HAP-1 (cell line): ENCODE results near the gene FAAP100.

Experiments used
- DNase-seq, 2 experiments: peaks; one replicate each; pipeline ENCODE4 v3.0.0-alpha.2; 2016 to 2020; ENCODE audit warnings: low spot score in 2 of 2
- H3K27me3 ChIP-seq: fragments of 250-450 bp; sonication (Bioruptor Pico); 2 replicates; pipeline ENCODE4 v1.5.1; 2020; ENCODE audit warnings: low read depth, mild to moderate bottlenecking, moderate library complexity
- H3K36me3 ChIP-seq: fragments of 250-450 bp; sonication (Bioruptor Pico); replicated peaks from 2 replicates; pipeline ENCODE4 v1.5.1; 2020; ENCODE audit warnings: mild to moderate bottlenecking
- H3K4me1 ChIP-seq: fragments of 250-450 bp; sonication (Bioruptor Pico); 2 replicates; pipeline ENCODE4 v1.5.1; 2020; ENCODE audit warnings: mild to moderate bottlenecking
- H3K4me3 ChIP-seq: fragments of 250-450 bp; sonication (Bioruptor Pico); 2 replicates; pipeline ENCODE4 v1.5.1; 2020; ENCODE audit warnings: mild to moderate bottlenecking, moderate library complexity
- H3K9me3 ChIP-seq: fragments of 250-450 bp; sonication (Bioruptor Pico); 2 replicates; pipeline ENCODE4 v1.5.1; 2020; ENCODE audit warnings: mild to moderate bottlenecking, moderate library complexity
- in situ Hi-C: fragments of 300-500 bp; cut with MboI; formaldehyde crosslinking; loops from 3 replicates; pipeline ENCODE4 v1.14.3; 2020; ENCODE audit warnings: low sequenced_read_pairs, inconsistent platforms, mixed read lengths

Gene FAAP100

DNA sequence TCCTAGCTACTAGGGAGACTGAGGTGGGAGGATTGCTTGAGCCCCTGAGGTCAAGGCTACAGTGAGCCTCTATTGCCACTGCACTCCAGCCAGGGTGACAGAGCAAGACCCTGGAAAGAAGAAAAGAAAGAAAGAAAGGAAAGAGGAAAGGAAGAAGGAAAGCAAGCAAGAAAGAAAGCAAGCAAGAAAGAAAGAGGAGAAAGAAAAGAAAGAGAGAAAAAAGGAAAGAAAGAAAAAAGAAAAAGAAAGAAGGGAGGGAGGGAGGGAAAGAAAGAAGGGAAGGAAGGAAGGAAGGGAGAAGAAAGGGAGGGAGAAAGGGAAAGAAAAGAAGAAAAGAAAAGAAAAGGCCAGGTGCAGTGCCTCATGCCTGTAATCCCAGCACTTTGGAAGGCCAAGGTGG, 48.5 kb downstream of the FAAP100 start:
- 0 out of 2 replicates have a peak, but pooled peaks cover 2% of the 10 kb centered on the region for H3K4me1 ChIP-seq
- H3K27me3 ChIP-seq = no peaks in the 10 kb centered on the region
- H3K9me3 ChIP-seq = no peaks in the 10 kb centered on the region
- peaks cover 2% of the 10 kb centered on the region for H3K36me3 ChIP-seq
- in situ Hi-C loops = no loop called here
- no peak overlapping the region for H3K4me3 ChIP-seq
- no peak for DNase-seq

DNA sequence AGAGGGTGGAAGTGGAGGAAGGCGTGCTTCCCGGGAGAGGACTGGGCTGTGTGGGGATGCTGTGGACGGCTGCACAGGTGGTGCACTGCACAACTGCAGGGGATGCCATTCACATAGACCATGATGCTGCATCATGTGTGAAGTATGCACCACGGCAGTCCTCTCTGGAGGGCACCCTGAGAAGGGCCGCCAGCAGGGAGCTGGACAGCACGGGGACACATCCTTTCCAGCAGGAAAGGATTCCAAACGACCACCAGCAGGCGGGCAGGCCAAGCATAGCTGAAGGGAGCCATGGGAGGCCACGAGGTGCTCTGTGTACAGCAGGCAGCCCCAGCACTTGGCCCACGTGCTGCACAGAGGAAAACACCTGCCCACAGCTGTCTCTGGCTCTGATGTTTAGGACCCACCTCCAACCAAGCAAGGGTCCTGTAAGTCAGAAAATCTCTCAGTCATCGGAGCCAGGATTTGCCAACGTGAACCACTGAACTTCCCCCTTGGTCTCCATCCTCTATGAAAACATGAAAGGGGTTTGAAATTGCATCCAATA, 49.6 kb downstream of the FAAP100 start:
- in situ Hi-C loops = no loop called here
- no peak overlapping the region for H3K4me3 ChIP-seq
- no peaks in the 10 kb centered on the region for H3K4me1 ChIP-seq
- DNase-seq = no peak
- no peaks in the 10 kb centered on the region for H3K9me3 ChIP-seq
- H3K27me3 ChIP-seq = no peaks in the 10 kb centered on the region
- no peaks in the 10 kb centered on the region for H3K36me3 ChIP-seq

DNA sequence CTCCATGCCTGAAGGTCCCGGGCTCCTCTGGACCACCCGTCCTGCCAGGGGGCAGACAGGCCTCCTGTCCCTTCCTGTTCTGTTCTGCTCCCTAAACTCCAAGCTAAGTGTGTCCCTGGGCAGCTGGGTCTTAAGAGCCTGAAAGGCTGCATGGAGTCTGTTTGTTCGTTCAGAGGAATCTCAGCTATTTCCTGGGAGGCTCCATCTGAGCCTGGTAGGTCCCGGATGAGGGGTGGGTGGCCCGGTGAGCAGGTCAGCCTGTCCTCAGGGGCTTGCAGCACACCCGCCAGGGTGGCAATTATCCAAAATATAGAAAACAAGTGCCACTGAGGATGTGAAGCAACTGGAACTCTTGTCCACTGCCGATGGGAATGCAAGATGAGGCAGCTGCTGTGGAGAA, 52.1 kb downstream of the FAAP100 start:
- in situ Hi-C loops = no loop called here
- H3K9me3 ChIP-seq = no peaks in the 10 kb centered on the region
- no peak overlapping the region for H3K4me3 ChIP-seq
- H3K36me3 ChIP-seq = no peaks in the 10 kb centered on the region
- DNase-seq = no peak
- H3K27me3 ChIP-seq = no peaks in the 10 kb centered on the region
- H3K4me1 ChIP-seq = no peaks in the 10 kb centered on the region

DNA sequence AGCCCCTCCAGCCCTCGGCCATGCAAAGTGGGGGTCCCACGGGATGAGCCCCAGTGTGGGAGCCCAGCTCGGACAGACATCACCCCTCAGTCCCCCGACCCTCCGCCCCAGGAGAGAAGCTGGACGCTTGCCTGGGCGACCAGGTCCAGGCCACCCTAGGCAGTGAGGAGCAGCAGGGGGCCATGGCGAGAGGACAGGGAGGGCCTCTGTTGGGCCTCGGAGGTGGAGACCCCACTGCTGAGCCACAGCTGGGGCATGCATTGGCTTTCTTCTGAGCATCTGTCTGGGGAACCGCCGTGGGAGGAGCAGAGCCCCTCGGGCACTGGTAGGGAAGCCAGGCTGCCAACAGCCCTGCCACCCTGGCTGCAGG, 52.6 kb downstream of the FAAP100 start:
- Histone ChIP-seq H3K4me3 (no peak overlapping the region), H3K27me3 (no peaks in the 10 kb centered on the region), H3K4me1 (no peaks in the 10 kb centered on the region), H3K9me3 (no peaks in the 10 kb centered on the region), H3K36me3 (no peaks in the 10 kb centered on the region)
- in situ Hi-C loops = no loop called here
- no peak for DNase-seq

DNA sequence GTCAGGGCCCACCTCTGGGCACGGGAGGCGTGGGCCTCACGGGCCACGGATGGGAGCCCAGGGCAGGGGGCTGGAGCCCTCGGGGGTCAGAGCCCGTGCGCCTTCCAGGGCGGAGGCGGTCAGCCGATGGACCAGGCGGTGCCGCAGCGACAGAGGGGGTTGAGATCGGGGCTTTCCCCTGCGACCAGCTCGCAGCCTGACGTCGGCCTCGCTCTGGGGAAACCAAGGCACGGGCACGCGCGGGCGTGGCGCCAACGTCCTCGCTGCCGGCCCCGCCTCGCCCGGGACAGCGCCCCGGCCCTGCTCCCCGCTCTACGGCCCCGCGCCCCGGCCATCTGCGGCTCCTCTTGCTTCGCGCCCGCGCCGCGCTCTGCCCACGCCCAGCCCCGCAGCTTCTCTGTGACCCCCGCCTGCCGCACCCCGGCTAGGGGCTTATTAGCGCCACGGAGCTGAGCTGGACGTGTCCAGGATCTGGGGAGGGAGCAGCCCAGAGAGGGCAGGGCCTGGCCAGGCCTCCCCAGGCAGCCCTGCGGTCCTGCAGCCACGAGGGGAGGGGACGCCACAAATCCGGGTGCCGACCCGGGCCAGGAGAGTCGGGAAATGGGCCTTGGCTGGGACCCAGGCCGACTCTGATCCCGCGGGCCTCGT, 53.1 kb downstream of the FAAP100 start:
- Histone ChIP-seq H3K36me3 (no peaks in the 10 kb centered on the region), H3K27me3 (no peaks in the 10 kb centered on the region), H3K4me1 (no peaks in the 10 kb centered on the region), H3K4me3 (no peak overlapping the region), H3K9me3 (no peaks in the 10 kb centered on the region)
- in situ Hi-C loops = no loop called here
- DNase-seq = no peak

GRCh38 chr17:81494626-81495377, 57.4 kb downstream of the FAAP100 start:
- no peaks in the 10 kb centered on the region for H3K36me3 ChIP-seq
- H3K27me3 ChIP-seq = no peaks in the 10 kb centered on the region
- DNase-seq = no peak
- no peaks in the 10 kb centered on the region for H3K9me3 ChIP-seq
- no peak overlapping the region for H3K4me3 ChIP-seq
- H3K4me1 ChIP-seq = peaks cover 2% of the 10 kb centered on the region
- in situ Hi-C loops = no loop called here

DNA sequence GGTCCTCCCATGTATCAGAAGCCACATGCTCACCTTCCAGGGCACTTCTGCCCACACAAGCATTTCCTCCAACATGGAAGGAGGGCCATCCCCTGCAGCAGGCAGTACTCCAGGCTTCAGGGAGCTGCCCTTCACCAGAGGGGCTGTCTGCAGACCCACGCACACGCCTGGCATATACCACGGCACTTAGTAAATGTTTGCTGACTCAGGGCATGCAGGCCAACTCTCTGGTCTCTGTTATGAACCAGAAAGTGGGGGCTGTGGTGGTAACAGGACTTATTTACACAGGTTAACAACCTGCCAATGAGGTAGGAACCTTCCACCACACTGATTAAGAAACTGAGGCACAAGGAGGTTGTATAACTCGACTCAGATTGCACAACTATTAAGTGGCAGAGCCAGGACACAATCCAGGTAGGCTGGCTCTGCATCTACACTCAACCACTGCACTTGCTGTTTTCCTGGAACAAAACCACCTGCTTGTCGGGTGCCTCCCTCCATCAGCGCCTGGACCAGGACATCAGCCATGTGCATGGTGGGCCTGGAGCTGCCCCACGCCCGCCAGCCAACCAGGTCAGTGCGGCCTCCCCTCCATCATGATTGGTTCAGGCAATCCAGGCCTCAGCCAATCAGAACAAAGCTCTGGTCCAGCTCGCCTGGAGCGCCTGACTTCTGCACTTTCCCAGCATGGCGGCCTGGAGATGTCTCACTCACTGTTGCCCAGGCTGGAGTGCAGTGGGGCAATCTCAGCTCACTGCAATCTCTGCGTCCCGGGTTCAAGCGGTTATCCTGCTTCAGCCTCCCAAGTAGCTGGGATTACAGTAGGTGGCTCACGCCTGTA, 58.7 kb downstream of the FAAP100 start:
- in situ Hi-C loops = no loop called here
- no peak overlapping the region for H3K4me3 ChIP-seq
- no peaks in the 10 kb centered on the region for H3K9me3 ChIP-seq
- H3K36me3 ChIP-seq = no peaks in the 10 kb centered on the region
- peaks cover 13% of the 10 kb centered on the region for H3K4me1 ChIP-seq
- H3K27me3 ChIP-seq = no peaks in the 10 kb centered on the region
- DNase-seq = no peak

- H3K4me1 ChIP-seq = peaks cover 19% of the 10 kb centered on the region
- in situ Hi-C loops = no loop called here
- H3K36me3 ChIP-seq = no peaks in the 10 kb centered on the region
- H3K4me3 ChIP-seq = no peak overlapping the region
- H3K9me3 ChIP-seq = no peaks in the 10 kb centered on the region
- no peaks in the 10 kb centered on the region for H3K27me3 ChIP-seq
- no peak for DNase-seq
Observed at GRCh38 chr17:81492706-81493105, 59.4 kb downstream of the FAAP100 start.

GRCh38 chr17:81492202-81492601, 60.0 kb downstream of the FAAP100 start:
- Histone ChIP-seq H3K27me3 (no peaks in the 10 kb centered on the region), H3K9me3 (no peaks in the 10 kb centered on the region), H3K4me3 (no peak overlapping the region), H3K4me1 (peaks cover 24% of the 10 kb centered on the region), H3K36me3 (no peaks in the 10 kb centered on the region)
- in situ Hi-C loops = no loop called here
- no peak for DNase-seq

DNA sequence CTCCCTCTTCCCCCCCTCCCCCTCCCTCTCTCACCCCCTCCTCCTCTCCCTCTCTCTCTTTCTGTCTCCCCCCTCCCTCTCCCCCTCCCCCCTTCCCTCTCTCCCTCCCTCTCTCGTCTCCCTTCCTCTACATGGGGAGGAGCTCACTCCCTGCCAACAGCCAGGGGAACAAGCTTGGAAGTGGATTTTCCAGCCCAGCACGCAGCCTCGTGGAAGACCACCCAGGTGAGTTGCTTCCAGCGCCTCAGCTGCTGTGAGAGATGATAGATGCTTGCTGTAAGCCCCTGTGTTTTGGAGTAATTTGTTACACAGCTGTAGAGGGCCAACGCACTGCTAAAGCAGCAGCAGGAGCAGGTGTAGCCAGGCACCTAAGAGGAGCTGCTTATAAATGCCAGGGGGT, 60.4 kb downstream of the FAAP100 start:
- Histone ChIP-seq H3K4me1 (peaks cover 28% of the 10 kb centered on the region), H3K4me3 (no peak overlapping the region), H3K9me3 (no peaks in the 10 kb centered on the region), H3K27me3 (no peaks in the 10 kb centered on the region), H3K36me3 (no peaks in the 10 kb centered on the region)
- DNase-seq = no peak
- in situ Hi-C loops = no loop called here

DNA sequence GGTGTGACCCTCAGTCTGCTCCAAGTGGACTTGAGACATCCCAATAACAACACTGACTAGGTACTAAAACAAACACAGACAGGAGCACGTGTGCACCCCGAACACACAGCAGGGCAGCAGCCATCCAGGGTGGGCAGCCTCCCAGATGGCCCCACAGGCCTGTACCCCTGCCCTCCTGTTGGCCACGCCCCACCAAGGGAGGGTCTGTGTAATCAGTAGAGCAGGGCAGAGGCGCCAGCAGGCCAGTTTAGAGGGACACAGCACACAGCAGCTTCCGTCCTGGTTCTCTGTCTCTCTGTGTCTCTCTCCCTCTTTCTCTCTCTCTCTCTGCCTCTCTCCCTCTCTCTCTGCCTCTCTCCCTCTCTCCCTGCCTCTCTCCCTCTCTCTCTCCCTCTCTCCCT, 61.0 kb downstream of the FAAP100 start:
- no peak for DNase-seq
- in situ Hi-C loops = no loop called here

DNA sequence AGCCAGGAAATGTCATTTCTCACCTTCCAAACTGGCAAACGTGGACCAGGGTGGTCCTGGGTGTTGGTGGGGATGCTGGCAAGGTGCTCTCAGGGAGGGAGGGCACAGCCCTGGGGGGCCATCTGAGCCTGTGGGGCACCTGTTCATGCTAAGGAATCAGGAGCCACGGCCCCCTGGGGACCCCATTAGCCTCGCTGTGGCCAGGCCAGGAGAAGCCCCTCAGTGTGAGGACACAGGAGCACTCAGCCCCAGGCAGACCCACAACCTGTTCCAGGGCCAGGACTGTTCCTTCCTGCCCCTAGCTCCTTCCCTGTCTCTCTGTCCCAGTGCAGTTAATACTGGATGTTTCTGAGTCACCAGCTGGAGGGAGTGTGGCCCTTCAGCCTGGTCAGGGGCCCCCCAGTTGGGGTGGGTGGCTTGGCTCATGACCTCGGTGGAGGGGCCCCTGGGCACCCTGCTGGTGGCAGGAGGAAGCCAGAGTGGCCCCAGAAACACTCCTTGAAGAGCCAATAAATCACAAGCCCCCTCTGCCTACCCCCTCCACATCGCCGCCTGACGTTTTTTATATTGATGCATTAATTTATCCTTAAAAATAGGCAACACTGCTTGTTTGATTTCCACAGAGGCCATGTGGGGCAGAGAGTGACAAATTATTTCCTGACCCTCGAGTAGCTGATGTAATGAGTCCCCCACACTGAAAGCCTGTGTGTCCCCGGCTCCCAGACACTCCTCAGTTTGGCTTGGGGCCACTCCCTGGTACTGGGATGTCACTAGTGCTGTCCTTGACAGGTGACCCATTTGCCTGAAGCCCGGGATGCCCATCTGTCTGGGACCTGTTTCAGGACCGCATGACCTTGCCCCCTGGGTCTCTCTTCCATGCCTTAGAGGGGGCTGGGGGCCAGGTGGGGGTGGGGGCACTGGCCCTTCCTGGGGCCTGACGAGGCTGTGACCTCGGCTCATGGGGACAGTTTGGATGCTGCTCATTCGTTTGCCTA, 61.9 kb downstream of the FAAP100 start:
- Histone ChIP-seq H3K4me3 (no peak overlapping the region), H3K9me3 (no peaks in the 10 kb centered on the region), H3K27me3 (no peaks in the 10 kb centered on the region), H3K4me1 (peaks cover 41% of the 10 kb centered on the region), H3K36me3 (no peaks in the 10 kb centered on the region)
- in situ Hi-C loops = loop anchor here (10.0 kb wide), 1 partner anchor 95 kb away; the partner anchor contains the start of gene BAHCC1
- DNase-seq = no peak

More for the DNA sequence above, 61.0 kb downstream of the FAAP100 start:
- Histone ChIP-seq H3K4me1 (peaks cover 34% of the 10 kb centered on the region), H3K9me3 (no peaks in the 10 kb centered on the region), H3K27me3 (no peaks in the 10 kb centered on the region), H3K4me3 (no peak overlapping the region), H3K36me3 (no peaks in the 10 kb centered on the region)
